Left renal cortex interstitium (tissue), 4 donors: Measurements from ENCODE around the gene PHYKPL. TPM values are rescaled to one million over a fixed set of nuclear protein-coding genes. Genes with fewer than 3 reads are reported as not detected.

Experiments
- DNase-seq, 4 donors: peaks; one replicate each; pipeline ENCODE4 v3.0.0-alpha.2; 2013; ENCODE audit warnings: low read depth in 4 of 4, low spot score in 2 of 4, missing footprints in 1 of 4
- polyA plus RNA-seq, 4 donors: library from polyadenylated mRNA; unstranded; fragments of 120-200 nt; gene quantifications; one replicate each; pipeline ENCODE4 v1.2.1, GENCODE V29; 2013; ENCODE audit not compliant: insufficient read length in 4 of 4

PHYKPL gene
- polyA plus RNA-seq, 4 donors = 52.0 to 135 (median 93.7) TPM

GRCh38 chr5:178196281-178196812 lies 36.3 kb downstream of the PHYKPL start:
- DNase-seq = no peak

- DNase-seq = no peak
Measured at GRCh38 chr5:178194026-178194425, 38.6 kb downstream of the PHYKPL start.

GRCh38 chr5:178193251-178193809 lies 39.3 kb downstream of the PHYKPL start:
- no peak for DNase-seq

GRCh38 chr5:178192787-178193186 lies 39.8 kb downstream of the PHYKPL start:
- no peak for DNase-seq

- no peak for DNase-seq
Measured at GRCh38 chr5:178192244-178192643, 40.4 kb downstream of the PHYKPL start.

- no peak for DNase-seq
Measured at GRCh38 chr5:178191661-178192060, 40.9 kb downstream of the PHYKPL start.

GRCh38 chr5:178189433-178189832 lies 43.2 kb downstream of the PHYKPL start:
- DNase-seq = no peak

GRCh38 chr5:178187014-178187413 lies 45.6 kb downstream of the PHYKPL start, which contains the start of gene GMCL2:
TSS of gene GMCL2 (minus strand) at chr5:178187371. CDS start at chr5:178187299, 72 bp downstream.
- no peak for DNase-seq

GRCh38 chr5:178186427-178186826 lies 46.2 kb downstream of the PHYKPL start:
- DNase-seq = no peak

- no peak for DNase-seq
Measured at GRCh38 chr5:178182158-178182876, 50.3 kb downstream of the PHYKPL start.

- no peak for DNase-seq
Measured at GRCh38 chr5:178180141-178180863, 52.3 kb downstream of the PHYKPL start.

GRCh38 chr5:178177569-178177968 lies 55.0 kb downstream of the PHYKPL start:
- DNase-seq = no peak

- no peak for DNase-seq
Measured at GRCh38 chr5:178176791-178177190, 55.8 kb downstream of the PHYKPL start.

- DNase-seq = no peak
Measured at GRCh38 chr5:178174456-178174855, 58.1 kb downstream of the PHYKPL start.

- DNase-seq = no peak
Measured at GRCh38 chr5:178170455-178170854, 62.1 kb downstream of the PHYKPL start.

GRCh38 chr5:178165581-178165980 lies 67.0 kb downstream of the PHYKPL start:
- DNase-seq = no peak

- peak; percentile 53 to 83 (median 57) for DNase-seq
Measured at GRCh38 chr5:178163772-178164735, 68.5 kb downstream of the PHYKPL start.

- DNase-seq = no peak
Measured at GRCh38 chr5:178162481-178162880, 70.1 kb downstream of the PHYKPL start.

GRCh38 chr5:178160176-178160575 lies 72.4 kb downstream of the PHYKPL start:
- DNase-seq = no peak
